Fibroblast of skin of left biceps (primary cell): ENCODE measurements around the gene IGSF23.

ENCODE experiments used
- DNase-seq, 2 experiments: peaks; one replicate each; pipeline ENCODE4 v3.0.0-alpha.2; 2013; ENCODE audit warnings: low read depth in 2 of 2

IGSF23 gene

DNA sequence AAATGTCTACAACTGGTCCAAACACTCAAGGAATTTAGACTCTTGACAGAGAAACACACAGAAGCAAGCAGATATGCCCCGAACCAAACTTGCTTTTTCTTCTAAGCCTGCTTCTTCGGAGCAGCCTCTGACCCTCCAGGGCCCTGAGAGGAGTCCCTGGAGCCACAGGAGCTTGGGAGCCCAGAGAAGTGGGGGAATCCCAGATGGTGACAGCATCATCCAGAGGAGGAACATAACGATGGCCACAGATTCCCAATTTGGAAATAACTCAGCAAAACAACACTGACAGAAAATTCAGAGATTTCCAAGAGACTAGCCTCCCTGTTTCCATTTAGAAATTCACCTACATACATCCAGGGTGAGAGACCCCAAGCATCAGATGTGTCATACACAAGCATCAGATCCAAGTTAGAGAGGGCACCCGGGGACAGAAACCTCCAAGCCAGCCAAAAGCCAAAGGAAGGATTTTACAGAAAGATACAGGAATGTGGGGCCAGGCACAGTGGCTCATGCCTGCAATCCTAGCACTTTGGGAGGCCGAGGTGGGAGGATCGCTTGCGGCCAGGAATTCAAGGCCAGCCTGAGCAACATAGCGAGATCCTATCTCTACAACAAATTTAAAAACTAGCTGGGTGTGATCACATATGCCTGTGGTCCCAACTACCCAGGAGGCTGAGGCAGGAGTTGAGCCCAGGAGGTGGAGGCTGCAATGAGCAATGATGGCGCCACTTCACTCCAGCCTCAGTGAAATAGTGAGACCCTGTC lies 28.3 kb downstream of the IGSF23 start:
- no peak for DNase-seq

DNA sequence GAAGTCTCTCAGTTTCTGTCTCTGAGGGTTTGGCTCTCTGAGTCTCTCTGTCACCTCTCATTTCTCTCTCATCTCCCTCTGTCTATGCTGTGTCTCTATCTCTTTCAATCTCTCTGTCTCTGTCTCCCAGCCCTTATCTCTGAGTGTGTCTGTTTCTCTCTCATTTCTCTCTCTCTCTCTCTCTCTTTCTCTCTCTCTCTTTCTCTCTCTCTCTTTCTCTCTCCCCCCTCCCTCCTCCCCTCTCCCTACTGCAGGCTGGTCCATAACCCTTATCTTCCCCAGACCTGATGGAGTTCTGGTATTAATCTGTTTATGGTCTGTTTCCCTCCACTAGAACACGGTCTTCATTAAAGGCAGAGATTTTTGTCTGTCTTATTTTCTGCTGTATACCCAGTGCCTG lies 29.0 kb downstream of the IGSF23 start:
- no peak for DNase-seq

DNA sequence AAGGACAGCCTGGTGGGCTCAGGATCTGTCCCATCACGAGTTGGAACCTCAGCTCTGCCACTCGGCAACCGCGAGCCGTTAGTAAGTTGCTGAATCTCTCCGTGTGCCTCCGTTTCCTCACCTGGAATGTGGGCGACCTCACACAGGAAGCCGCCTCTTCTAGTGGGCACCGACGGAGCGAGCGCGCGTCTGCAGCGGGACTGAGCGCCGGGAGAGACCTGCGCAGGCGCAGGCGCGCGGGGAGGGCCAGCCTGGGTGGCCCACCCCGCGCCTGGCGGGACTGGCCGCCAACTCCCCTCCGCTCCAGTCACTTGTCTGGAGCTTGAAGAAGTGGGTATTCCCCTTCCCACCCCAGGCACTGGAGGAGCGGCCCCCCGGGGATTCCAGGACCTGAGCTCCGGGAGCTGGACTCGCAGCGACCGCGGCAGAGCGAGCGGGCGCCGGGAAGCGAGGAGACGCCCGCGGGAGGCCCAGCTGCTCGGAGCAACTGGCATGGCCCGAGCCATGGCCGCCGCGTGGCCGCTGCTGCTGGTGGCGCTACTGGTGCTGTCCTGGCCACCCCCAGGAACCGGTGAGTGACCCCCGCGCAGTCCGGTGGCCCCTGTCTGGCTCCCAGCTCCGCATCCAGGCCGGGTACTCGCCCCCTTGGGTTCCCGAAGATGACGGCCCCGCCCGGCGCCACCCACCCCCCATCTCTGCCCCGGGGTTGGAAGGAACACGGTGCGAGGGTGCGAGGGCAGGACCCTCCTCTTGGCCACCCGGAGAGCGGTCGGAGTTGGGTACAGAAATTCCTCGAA lies 30.4 kb downstream of the IGSF23 start, which contains the start of gene PVR:
Gene PVR, plus strand, starts transcription at position 306 of the 797 bp plus-strand sequence. Its CDS starts 187 bp downstream, at position 493.
- peak in 1 of 2 experiments; percentile 38 for DNase-seq

DNA sequence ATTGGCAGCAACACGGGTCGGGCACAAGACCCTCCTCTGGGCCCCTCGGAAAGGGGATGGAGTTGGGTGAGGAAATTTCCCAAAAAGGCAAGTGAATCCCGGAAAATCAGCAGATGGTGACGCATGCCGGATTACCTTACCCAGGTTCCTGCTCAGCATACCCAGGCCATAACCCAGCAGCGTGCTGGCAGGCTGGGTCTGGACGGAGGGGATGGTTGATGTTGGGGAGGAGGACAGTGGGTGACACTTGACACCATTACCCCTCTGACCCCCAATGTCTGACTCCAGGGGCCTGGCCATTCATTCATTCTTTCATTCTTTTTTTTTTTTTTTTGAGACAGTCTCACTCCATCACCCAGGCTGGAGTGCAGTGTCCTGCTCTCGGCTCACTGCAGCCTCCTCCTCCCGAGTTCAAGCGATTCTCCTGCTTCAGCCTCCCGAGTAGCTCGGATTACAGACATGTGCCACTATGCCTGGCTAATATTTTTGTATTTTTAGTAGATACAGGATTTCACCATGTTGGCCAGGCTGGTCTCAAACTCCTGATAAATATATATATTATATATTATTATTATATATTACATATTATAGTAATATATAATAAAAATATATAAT lies 31.1 kb downstream of the IGSF23 start:
- DNase-seq, result no peak

DNA sequence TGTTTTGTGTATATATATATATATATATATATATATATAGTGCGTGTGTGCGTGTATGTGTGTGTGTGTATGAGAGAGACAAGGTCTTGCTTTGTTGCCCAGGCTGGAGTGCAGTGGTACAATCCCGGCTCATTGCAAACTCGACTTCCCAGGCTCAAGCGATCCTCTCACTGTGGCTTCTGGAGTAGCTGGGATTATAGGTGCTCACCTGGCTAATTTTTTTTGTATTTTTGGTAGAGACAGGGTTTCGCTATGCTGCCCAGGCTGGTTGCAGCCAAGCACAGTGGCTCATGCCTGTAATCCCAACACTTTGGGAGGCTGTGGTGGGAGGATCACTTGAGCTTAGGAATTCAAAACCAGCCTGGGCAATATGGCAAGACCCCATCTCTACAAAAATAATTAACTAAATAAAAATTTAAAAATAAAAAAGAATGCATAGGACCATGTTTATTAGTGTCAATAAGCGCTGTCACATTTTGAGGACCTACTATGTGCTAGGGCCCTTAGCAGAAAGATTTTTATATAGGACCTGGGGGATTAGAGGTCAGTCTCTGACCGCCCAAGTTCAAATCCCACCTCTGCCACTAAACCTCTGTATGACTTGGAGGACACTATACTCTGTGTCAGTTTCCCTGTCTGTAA lies 32.2 kb downstream of the IGSF23 start:
- no peak for DNase-seq

DNA sequence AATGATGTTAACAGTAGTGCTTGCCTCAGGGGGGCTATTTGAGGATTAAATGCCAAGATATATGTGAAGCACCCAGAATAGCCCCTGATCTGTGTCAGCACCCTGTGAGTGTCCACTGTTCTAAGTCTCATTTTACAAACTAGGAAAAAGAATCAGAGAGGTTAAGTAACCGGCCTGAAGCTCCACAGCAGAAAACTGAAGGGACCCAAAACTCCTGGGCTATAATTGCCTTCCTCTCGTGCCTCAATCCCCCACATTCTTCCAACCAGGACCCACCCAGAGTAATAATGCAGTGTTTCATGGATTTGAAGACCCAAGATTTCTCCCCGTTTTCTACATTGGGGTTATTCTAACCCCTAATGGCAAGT lies 32.7 kb downstream of the IGSF23 start:
- no peak for DNase-seq

DNA sequence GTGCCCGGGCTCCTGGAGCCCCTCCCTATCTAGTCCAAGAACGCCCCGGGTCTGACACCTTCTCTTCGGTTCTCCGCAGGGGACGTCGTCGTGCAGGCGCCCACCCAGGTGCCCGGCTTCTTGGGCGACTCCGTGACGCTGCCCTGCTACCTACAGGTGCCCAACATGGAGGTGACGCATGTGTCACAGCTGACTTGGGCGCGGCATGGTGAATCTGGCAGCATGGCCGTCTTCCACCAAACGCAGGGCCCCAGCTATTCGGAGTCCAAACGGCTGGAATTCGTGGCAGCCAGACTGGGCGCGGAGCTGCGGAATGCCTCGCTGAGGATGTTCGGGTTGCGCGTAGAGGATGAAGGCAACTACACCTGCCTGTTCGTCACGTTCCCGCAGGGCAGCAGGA lies 33.8 kb downstream of the IGSF23 start:
- no peak for DNase-seq

DNA sequence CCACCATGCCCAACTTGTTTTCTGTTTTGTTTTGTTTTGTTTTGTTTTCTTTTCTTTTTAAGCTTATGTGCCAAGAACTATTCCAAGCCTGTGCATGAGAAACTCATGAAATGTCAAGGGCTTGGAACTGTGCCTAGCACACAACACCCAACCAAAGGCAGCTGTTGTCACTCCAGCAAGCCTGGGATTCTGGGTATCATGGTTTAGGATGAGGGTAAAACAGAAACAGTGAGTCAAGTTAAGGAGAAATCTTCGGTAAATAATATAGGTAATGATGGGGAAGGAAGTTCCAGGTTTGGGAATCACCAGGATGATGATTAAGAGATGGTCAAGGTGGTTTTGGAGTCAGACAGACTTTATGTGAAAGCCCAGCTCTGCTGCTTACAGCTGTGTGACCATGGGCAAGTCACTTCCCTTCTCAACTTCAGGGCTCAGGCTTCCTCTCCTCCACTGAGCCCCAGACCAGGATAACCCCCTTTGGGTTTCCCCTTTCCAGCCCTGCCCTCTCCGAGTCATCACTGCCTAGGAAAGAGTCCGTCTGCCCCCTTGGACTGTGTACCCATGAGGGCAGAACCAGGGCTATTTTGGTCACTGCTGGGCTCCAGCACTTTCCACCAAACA lies 35.4 kb downstream of the IGSF23 start:
- no peak for DNase-seq

DNA sequence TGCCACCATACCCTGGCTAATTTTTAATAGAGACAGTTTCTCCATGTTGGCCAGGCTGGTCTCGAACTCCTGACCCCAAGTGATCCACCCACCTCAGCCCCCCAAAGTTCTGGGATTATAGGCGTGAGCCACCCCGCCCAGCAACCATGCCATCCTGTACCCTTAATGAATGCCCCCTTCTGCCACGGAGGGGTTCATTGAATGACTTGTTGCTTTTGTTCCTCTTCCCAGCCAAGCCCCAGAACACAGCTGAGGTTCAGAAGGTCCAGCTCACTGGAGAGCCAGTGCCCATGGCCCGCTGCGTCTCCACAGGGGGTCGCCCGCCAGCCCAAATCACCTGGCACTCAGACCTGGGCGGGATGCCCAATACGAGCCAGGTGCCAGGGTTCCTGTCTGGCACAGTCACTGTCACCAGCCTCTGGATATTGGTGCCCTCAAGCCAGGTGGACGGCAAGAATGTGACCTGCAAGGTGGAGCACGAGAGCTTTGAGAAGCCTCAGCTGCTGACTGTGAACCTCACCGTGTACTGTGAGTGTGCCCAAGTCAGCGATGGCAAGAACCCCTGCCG lies 36.3 kb downstream of the IGSF23 start:
- no peak for DNase-seq

DNA sequence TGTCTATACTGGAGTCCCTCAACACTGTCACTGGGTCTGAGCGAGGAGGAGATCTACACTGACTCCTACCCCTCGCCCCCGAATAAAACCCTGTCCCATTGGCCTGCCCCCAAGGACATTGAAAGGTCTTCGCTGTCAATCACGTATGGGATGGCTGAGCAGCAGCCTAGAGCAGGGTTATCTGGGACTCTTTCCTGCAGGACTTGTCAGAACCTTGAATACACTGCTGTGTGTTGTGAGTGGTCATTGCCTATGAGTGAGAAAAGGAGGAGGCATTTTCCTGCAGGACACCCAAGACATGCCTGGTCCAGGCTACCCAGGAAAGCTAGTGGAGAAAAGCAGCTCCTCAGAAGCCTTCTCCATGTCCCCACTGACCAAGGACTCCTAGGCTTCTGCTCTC lies 40.0 kb downstream of the IGSF23 start:
- DNase-seq, result no peak

DNA sequence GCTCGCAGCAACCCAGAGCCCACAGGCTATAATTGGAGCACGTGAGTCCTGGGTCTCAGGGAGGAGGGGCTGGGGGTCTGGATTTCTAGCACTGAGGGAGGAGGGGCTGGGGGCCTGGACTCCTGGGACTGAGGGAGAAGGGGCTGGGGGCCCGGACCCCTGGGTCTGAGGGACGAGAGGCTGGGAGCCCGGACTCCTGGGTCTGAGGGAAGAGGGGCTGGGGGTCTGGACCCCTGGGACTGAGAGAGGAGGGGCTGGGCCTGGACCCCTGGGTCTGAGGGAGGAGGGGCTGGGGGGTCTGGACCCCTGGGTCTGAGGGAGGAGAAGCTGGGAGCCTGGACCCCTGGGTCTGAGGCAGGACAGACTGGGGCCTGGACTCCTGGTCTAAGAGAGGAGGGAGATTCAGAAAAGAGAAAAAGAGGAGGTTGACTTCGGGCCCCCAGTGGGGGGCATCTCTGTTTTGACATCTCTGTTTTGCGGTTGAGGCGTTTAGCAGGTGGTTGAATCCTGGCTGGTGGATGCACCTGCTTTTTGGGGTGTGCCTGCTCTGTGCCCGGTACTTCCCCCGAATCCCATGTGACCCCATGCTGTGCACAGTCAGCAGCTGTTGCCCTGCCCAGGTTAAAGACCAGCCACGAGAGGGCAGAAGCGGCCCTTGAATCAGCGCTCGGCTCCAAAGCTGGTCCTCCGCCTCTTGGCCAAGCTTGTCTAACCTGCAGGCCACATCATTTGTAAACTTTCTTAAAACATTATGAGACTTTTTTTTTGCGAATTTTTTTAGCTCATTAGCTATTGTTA lies 40.8 kb downstream of the IGSF23 start:
- DNase-seq, result no peak

DNA sequence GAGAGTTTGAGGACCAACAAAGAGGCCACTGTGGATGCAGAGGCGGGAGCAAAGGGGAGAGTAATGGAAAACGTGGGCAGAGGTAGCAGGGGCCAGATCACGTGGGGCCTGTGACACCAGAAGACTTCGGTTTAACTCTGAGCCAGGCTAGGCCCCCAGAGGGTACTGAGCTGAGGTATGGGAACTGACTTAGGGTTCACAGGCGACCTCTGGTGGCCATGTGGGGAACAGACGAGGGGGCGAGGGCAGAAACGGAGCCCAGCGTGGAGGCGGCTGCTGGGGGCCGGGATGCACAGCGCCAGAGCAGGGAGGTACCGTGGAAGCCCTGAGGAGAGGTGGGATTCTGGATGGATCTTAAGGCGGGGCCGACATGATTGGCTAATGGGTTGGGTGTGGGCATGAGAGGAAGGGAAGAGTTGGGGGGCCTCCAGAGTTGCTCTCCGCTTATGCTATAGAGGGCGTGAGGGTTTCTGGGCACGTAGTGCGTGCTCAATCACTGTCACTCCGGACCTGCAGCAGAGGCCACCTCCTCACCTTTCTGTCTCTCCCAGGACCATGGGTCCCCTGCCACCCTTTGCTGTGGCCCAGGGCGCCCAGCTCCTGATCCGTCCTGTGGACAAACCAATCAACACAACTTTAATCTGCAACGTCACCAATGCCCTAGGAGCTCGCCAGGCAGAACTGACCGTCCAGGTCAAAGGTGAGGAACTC lies 44.0 kb downstream of the IGSF23 start:
- DNase-seq, result peak; percentile 50 to 55

DNA sequence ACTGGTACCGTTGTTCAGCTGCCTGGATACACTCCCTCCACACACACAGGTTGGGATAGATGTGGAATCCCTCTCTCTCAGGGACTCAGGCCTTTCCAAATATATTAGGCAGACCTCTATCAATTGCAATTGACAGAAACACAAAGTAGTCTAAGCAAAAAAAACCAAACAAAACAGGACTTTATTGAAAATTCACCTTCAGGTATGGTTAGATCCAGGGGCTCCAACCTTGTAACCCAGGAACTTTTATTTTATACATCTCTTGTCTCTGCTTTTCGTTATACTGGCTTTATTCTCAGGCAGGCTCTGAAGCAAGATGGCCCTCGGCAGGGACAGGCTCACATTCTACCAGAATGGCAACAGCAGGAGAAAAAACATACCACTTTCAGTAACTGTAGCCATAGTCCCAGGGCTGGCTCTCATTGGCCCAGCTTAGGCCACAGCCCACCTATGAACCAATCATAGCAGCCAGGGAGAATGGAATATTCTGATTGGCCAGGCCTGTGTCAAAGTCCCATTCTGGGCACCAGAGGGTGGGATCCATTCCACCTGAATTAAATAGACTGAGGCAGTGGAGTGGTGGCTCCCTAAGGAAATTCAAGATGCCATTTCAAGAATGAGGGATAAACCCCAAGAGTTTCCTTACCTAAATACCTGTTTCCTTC lies 44.8 kb downstream of the IGSF23 start:
- no peak for DNase-seq

DNA sequence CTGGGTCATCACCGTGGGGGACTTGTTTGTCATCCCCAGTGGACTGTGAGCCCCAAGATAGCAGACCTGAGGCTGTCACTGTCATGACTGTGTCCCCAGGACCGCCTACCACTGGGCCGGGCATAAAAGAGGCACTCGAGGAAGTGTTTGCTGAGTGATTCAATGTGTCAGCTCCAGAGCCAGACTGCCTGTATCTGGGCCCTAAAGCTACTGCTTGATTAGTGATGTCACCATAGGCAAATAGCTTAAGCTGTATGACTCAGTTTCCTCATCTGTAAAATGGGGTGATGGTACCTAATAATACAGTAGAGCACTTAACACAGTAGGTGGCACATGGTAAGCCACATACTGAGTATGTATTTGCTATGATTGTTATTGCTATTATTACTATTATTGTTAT lies 46.7 kb downstream of the IGSF23 start:
- no peak for DNase-seq

DNA sequence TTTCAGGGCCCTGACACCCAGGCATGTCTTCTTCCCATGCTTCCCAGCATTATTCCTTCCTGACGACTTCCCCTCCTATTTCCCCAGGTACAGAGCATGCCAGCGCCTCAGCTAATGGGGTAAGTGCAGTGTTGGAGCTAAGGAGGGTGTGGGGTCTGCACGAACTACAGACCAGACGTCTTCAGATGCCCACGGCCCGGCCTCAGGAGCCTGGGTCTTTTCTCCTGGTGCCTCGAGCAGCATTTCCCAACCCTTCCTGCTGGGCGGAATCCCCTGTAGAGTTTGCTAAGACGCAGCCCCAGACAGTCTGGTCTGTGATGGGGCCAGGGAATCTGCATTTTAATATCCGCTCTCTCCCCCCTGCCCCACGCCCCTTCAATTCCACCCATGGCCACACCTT lies 47.8 kb downstream of the IGSF23 start:
- DNase-seq, result no peak

DNA sequence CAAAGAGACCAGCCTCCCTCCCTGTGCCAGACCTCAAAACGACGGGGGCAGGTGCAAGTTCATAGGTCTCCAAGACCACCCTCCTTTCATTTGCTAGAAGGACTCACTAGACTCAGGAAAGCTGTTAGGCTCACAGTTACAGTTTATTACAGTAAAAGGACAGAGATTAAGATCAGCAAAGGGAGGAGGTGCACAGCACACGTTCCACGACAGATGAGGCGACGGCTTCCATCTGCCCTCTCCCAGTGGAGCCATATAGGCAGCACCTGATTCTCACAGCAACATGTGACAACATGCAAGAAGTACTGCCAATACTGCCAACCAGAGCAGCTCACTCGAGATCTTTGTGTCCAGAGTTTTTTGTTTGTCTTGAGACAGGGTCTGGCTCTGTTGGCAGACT lies 48.5 kb downstream of the IGSF23 start:
- no peak for DNase-seq

DNA sequence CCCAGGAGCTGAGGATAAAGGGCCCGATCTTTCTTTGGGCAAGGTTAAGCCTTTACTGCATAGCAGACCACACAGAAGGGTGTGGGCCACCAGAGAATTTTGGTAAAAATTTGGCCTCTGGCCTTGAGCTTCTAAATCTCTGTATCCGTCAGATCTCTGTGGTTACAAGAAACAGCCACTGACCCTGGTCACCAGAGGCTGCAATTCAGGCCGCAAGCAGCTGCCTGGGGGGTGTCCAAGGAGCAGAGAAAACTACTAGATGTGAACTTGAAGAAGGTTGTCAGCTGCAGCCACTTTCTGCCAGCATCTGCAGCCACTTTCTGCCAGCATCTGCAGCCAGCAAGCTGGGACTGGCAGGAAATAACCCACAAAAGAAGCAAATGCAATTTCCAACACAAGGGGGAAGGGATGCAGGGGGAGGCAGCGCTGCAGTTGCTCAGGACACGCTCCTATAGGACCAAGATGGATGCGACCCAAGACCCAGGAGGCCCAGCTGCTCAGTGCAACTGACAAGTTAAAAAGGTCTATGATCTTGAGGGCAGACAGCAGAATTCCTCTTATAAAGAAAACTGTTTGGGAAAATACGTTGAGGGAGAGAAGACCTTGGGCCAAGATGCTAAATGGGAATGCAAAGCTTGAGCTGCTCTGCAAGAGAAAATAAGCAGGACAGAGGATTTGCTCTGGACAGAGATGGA lies 49.5 kb downstream of the IGSF23 start:
- DNase-seq, result no peak

DNA sequence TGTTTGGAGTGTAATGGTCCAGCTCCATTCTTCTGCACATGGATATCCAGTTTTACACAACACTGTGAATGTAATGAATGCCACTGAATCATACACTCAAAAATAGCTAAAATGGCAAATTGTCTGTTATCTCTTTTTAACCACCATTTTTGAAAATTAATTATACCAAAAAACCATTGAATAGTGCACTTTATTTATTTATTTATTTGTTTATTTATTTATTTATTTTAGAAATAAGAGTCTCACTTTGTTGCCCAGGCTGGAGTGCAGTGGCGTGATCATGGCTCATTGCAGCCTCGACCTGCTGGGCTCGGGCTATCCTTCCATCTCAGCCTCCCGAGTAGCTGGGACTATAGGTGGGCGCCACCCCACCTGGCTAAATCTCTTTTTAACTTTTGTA lies 50.6 kb downstream of the IGSF23 start:
- no peak for DNase-seq

DNA sequence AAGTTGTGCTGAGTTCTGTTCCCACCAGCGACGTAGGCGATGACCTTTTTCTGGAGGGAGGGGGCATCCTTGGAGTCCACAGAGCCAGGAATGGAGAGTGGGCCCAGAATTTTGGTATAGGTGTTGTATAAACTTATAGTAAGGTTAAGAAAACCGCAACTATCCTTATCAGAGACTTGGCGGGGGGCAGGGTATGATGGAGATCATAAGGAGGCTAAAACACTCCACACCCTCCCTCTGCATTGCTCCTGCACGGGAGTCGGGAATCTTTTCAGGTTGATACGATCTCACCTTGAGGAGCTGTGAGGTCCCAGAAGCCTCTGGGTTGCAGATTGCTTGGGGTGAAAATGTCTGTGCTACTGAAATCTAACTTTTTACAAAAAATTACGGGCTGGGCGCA lies 51.6 kb downstream of the IGSF23 start:
- DNase-seq, result no peak
